Measurements from ENCODE around the gene DNAI1.

DNAI1 gene

GRCh38 chr9:34557426-34558321 is 99.1 kb downstream of the DNAI1 start:
- DNase-seq (ENCODE audit: low read depth in 2 of 2), result no peak

- no peak for DNase-seq (ENCODE audit: low read depth in 2 of 2)
Measured at GRCh38 chr9:34558364-34558763, 99.8 kb downstream of the DNAI1 start.

- DNase-seq (ENCODE audit: low read depth in 2 of 2), result no peak
Measured at GRCh38 chr9:34558919-34559623, 100.5 kb downstream of the DNAI1 start.

- DNase-seq (ENCODE audit: low read depth in 2 of 2), result no peak
Measured at GRCh38 chr9:34559624-34560455, 101.2 kb downstream of the DNAI1 start.

- DNase-seq (ENCODE audit: low read depth in 2 of 2), result no peak
Measured at GRCh38 chr9:34560599-34561214, 102.1 kb downstream of the DNAI1 start.

GRCh38 chr9:34562135-34562745 is 103.6 kb downstream of the DNAI1 start:
- DNase-seq (ENCODE audit: low read depth in 2 of 2), result no peak

GRCh38 chr9:34563262-34563661 is 104.7 kb downstream of the DNAI1 start:
- no peak for DNase-seq (ENCODE audit: low read depth in 2 of 2)

- no peak for DNase-seq (ENCODE audit: low read depth in 2 of 2)
Measured at GRCh38 chr9:34564617-34565016, 106.0 kb downstream of the DNAI1 start.

GRCh38 chr9:34565856-34566255 is 107.3 kb downstream of the DNAI1 start:
- DNase-seq (ENCODE audit: low read depth in 2 of 2), result no peak

- DNase-seq (ENCODE audit: low read depth in 2 of 2), result no peak
Measured at GRCh38 chr9:34566322-34566721, 107.7 kb downstream of the DNAI1 start.

- DNase-seq (ENCODE audit: low read depth in 2 of 2), result no peak
Measured at GRCh38 chr9:34566972-34567371, 108.4 kb downstream of the DNAI1 start.

GRCh38 chr9:34568133-34568532 is 109.5 kb downstream of the DNAI1 start:
- DNase-seq (ENCODE audit: low read depth in 2 of 2), result no peak

GRCh38 chr9:34568774-34569173 is 110.2 kb downstream of the DNAI1 start:
- no peak for DNase-seq (ENCODE audit: low read depth in 2 of 2)

GRCh38 chr9:34570376-34570775 is 111.8 kb downstream of the DNAI1 start:
- no peak for DNase-seq (ENCODE audit: low read depth in 2 of 2)
